PC-3 (cell line): ENCODE results near the gene SCMH1. TPM values are rescaled to one million over a fixed set of nuclear protein-coding genes. Genes with fewer than 3 reads are reported as not detected.

Experiments used
- ATAC-seq: fragments of 200-7000 bp; cut with Tn5 transposase; 2 replicates; pipeline ENCODE4 v1.9.1; 2020; ENCODE audit warnings: mild to moderate bottlenecking, moderate library complexity
- BruUV-seq: library from RNA; stranded (reverse); fragments of 400-500 nt; replicated peaks from 2 replicates; lab custom pipeline; 2021; lab: Mats Ljungman, UMichigan
- CTCF ChIA-PET: fragments of 300-600 bp; sonication (Branson Sonifier 250); formaldehyde crosslinking; loops from one replicate; lab custom pipeline; 2022; ENCODE audit warnings: antibody characterized with exemption; lab: Charles Lee
- POLR2A ChIA-PET: fragments of 300-600 bp; sonication (Branson Sonifier 250); formaldehyde crosslinking; loops from one replicate; lab custom pipeline; 2022; ENCODE audit warnings: antibody characterized with exemption; ENCODE audit not compliant: unreplicated experiment; lab: Charles Lee
- DNase-seq: peaks from one replicate; pipeline ENCODE4 v3.0.0-alpha.2; 2015
- H2AFZ ChIP-seq: fragments of 300-600 bp; sonication (generic); 2 replicates; pipeline ENCODE4 v1.6.0; 2016; ENCODE audit warnings: antibody characterized with exemption, low read length
- H3F3A ChIP-seq: fragments of 300-600 bp; sonication (generic); one replicate; pipeline ENCODE4 v1.6.0; 2017; ENCODE audit warnings: antibody characterized with exemption, low read length, control low read depth, mild to moderate bottlenecking; ENCODE audit not compliant: unreplicated experiment
- H3K27ac ChIP-seq: fragments of 300-600 bp; sonication (generic); 2 replicates; pipeline ENCODE4 v1.5.1; 2016; ENCODE audit warnings: mild to moderate bottlenecking, low read length
- H3K27me3 ChIP-seq: fragments of 300-600 bp; sonication (generic); 2 replicates; pipeline ENCODE4 v1.6.1; 2016; ENCODE audit warnings: low read length, mixed read lengths
- H3K36me3 ChIP-seq: fragments of 300-600 bp; sonication (generic); 2 replicates; pipeline ENCODE4 v1.6.1; 2016; ENCODE audit warnings: low read depth, mixed run types, low read length, mixed read lengths
- H3K4me1 ChIP-seq: fragments of 300-600 bp; sonication (generic); 2 replicates; pipeline ENCODE4 v1.5.1; 2016; ENCODE audit warnings: low read length; ENCODE audit not compliant: insufficient read depth
- H3K4me2 ChIP-seq: fragments of 300-600 bp; sonication (generic); 2 replicates; pipeline ENCODE4 v1.6.0; 2016; ENCODE audit warnings: low read length
- H3K4me3 ChIP-seq: fragments of 300-600 bp; sonication (generic); 2 replicates; pipeline ENCODE4 v1.5.1; 2016; ENCODE audit warnings: mild to moderate bottlenecking, low read length, mixed read lengths
- H3K79me2 ChIP-seq: fragments of 300-600 bp; sonication (generic); 2 replicates; pipeline ENCODE4 v1.6.1; 2017; ENCODE audit warnings: low read length, mixed read lengths
- H3K9ac ChIP-seq: fragments of 300-600 bp; sonication (generic); 2 replicates; pipeline ENCODE4 v1.6.0; 2016; ENCODE audit warnings: mild to moderate bottlenecking, low read length
- H3K9me2 ChIP-seq: fragments of 300-600 bp; sonication (generic); replicated peaks from 2 replicates; pipeline ENCODE4 v1.6.1; 2016; ENCODE audit warnings: mixed run types, low read length, mixed read lengths
- H3K9me3 ChIP-seq: fragments of 300-600 bp; sonication (generic); 2 replicates; pipeline ENCODE4 v1.6.1; 2016; ENCODE audit warnings: low read length, mixed read lengths
- H4K20me1 ChIP-seq: fragments of 300-600 bp; sonication (generic); 2 replicates; pipeline ENCODE4 v1.6.1; 2016; ENCODE audit warnings: low read length, mixed read lengths
- CTCF ChIP-seq: fragments of 300-600 bp; sonication (generic); conservative IDR thresholded peaks from 2 replicates; pipeline ENCODE4 v1.5.1; 2017; ENCODE audit warnings: antibody characterized with exemption, low read depth, mild to moderate bottlenecking, low read length
- EZH2 ChIP-seq: fragments of 300-600 bp; sonication (generic); IDR thresholded peaks from one replicate; pipeline ENCODE4 v1.6.1; 2017; ENCODE audit warnings: antibody characterized with exemption, mild to moderate bottlenecking, low read length; ENCODE audit not compliant: unreplicated experiment
- EZH2phosphoT487 ChIP-seq: fragments of 300-600 bp; sonication (generic); IDR thresholded peaks from 2 replicates; pipeline ENCODE4 v1.6.1; 2018; ENCODE audit warnings: mild to moderate bottlenecking, antibody characterized with exemption, low read length, borderline replicate concordance
- intact Hi-C: fragments of 100-400 bp; cut with micrococcal nuclease; formaldehyde crosslinking; loops from 2 replicates; pipeline ENCODE4 v1.9.0; 2023
- total RNA-seq: library from RNA; depleted of rRNA; stranded (reverse); fragments of >200 nt; gene quantifications from 2 replicates; pipeline ENCODE4 v1.2.3, GENCODE V29; 2014

Gene SCMH1
- total RNA-seq, 1 experiment from 2014 or later: 33.6 TPM

- H3K9me2 ChIP-seq: no peaks in the 10 kb centered on the region
- DNase-seq: peak; percentile 63
- no peaks in the 10 kb centered on the region for H3K27me3 ChIP-seq
- ChIA-PET CTCF (no interaction called here), POLR2A (no interaction called here)
- peaks cover 31% of the 10 kb centered on the region for H3K4me1 ChIP-seq
- TSS peak; percentile 45 for BruUV-seq
- peaks cover 57% of the 10 kb centered on the region for H3K79me2 ChIP-seq
- TF ChIP-seq EZH2 (no peak), CTCF (no peak), EZH2phosphoT487 (no peak)
- H4K20me1 ChIP-seq: peaks cover 41% of the 10 kb centered on the region
- H3K36me3 ChIP-seq: peaks cover 34% of the 10 kb centered on the region
- peak overlapping the region; percentile 80 for H3K4me3 ChIP-seq
- H3K4me2 ChIP-seq: peak overlapping the region; percentile 88
- ATAC-seq: peak; percentile 11
- intact Hi-C loops: loop anchor here (2.0 kb wide), 1 partner anchor 22 kb away; no protein-coding TSS in a partner anchor
- H3K27ac ChIP-seq: peak overlapping the region; percentile 91
- H2AFZ ChIP-seq: no peak overlapping the region
- peak overlapping the region; percentile 94 for H3K9ac ChIP-seq
- H3F3A ChIP-seq: no peaks in the 10 kb centered on the region
- H3K9me3 ChIP-seq: no peaks in the 10 kb centered on the region
These were observed 261.5 kb downstream of the SCMH1 start for GRCh38 chr1:40980453-40981121.

- ATAC-seq (peak; percentile 25), DNase-seq (no peak)
- peaks cover 51% of the 10 kb centered on the region for H3K79me2 ChIP-seq
- peak overlapping the region; percentile 94 for H3K9ac ChIP-seq
- intact Hi-C loops: loop anchor here (2.0 kb wide), 1 partner anchor 23 kb away; no protein-coding TSS in a partner anchor
- no peaks in the 10 kb centered on the region for H3K9me2 ChIP-seq
- H3K4me1 ChIP-seq: peaks cover 31% of the 10 kb centered on the region
- no peaks in the 10 kb centered on the region for H3K9me3 ChIP-seq
- TF ChIP-seq EZH2: no peak
- no peak for TF ChIP-seq CTCF
- TF ChIP-seq EZH2phosphoT487: no peak
- POLR2A ChIA-PET: interaction anchor here (0.6 kb wide), 1 partner anchor 12 kb away, joined by 15 read pairs; no protein-coding TSS in a partner anchor
- BruUV-seq: no TSS peak
- H3K27ac ChIP-seq: peak overlapping the region; percentile 91
- peaks cover 40% of the 10 kb centered on the region for H4K20me1 ChIP-seq
- H3K36me3 ChIP-seq: peaks cover 29% of the 10 kb centered on the region
- no peaks in the 10 kb centered on the region for H3K27me3 ChIP-seq
- peak overlapping the region; percentile 80 for H3K4me3 ChIP-seq
- peak overlapping the region; percentile 88 for H3K4me2 ChIP-seq
- CTCF ChIA-PET: no interaction called here
- H3F3A ChIP-seq: no peaks in the 10 kb centered on the region
- no peak overlapping the region for H2AFZ ChIP-seq
These were observed 262.0 kb downstream of the SCMH1 start for GRCh38 chr1:40980068-40980452.
